HG03378 (cell line): Measurements from ENCODE around the gene ZNF576.
"Not testable (repeated sequence)": the region's sequence is repeated elsewhere in the genome, so short reads cannot be mapped to it uniquely, and the experiment has no call there.

Source experiments
- ATAC-seq: cut with Tn5 transposase; IDR thresholded peaks from one replicate; pipeline ENCODE4 v1.9.1; 2021; ENCODE audit warnings: mild to moderate bottlenecking, moderate library complexity; ENCODE audit not compliant: unreplicated experiment

The ZNF576 gene

GRCh38 chr19:43595999-43596841, at the start of gene ZNF576, which contains the start of gene IRGQ:
TSS of gene ZNF576 (plus strand) at chr19:43596595. CDS start at chr19:43597109, 514 bp downstream.
TSS of gene IRGQ (minus strand) at chr19:43596134. CDS start at chr19:43595338, 796 bp downstream.
- peak; percentile 79 for ATAC-seq

GRCh38 chr19:43547926-43548325, 48.5 kb upstream of the ZNF576 start:
- ATAC-seq, result not testable (repeated sequence)

- ATAC-seq, result no peak
These were observed 47.7 kb upstream of the ZNF576 start for GRCh38 chr19:43548706-43549105.

GRCh38 chr19:43551399-43552197, 44.8 kb upstream of the ZNF576 start:
- no peak for ATAC-seq

GRCh38 chr19:43552198-43552450, 44.3 kb upstream of the ZNF576 start:
- ATAC-seq, result no peak

- ATAC-seq, result no peak
These were observed 43.8 kb upstream of the ZNF576 start for GRCh38 chr19:43552616-43553015.

GRCh38 chr19:43553656-43554055, 42.7 kb upstream of the ZNF576 start:
- ATAC-seq, result no peak

GRCh38 chr19:43554317-43554895, 42.0 kb upstream of the ZNF576 start:
- ATAC-seq, result no peak

- no peak for ATAC-seq
These were observed 41.1 kb upstream of the ZNF576 start for GRCh38 chr19:43555185-43555770.

- ATAC-seq, result no peak
These were observed 35.7 kb upstream of the ZNF576 start for GRCh38 chr19:43560687-43561086.

GRCh38 chr19:43561139-43561970, 35.0 kb upstream of the ZNF576 start:
- no peak for ATAC-seq

- ATAC-seq, result no peak
These were observed 34.1 kb upstream of the ZNF576 start for GRCh38 chr19:43562226-43562697.

- ATAC-seq, result peak; percentile 79
These were observed 33.6 kb upstream of the ZNF576 start for GRCh38 chr19:43562698-43563241.

GRCh38 chr19:43563816-43564457, 32.5 kb upstream of the ZNF576 start:
- no peak for ATAC-seq

GRCh38 chr19:43564800-43565199, 31.6 kb upstream of the ZNF576 start:
- ATAC-seq, result no peak

- no peak for ATAC-seq
These were observed 26.7 kb upstream of the ZNF576 start for GRCh38 chr19:43569657-43570056.

- ATAC-seq, result no peak
These were observed 26.1 kb upstream of the ZNF576 start for GRCh38 chr19:43570174-43570791.

GRCh38 chr19:43572171-43572588, 24.2 kb upstream of the ZNF576 start:
- no peak for ATAC-seq
